ENCODE measurements around the gene ZC3HAV1.
"Not testable (repeated sequence)": the region's sequence is repeated elsewhere in the genome, so short reads cannot be mapped to it uniquely, and the experiment has no call there.

Gene ZC3HAV1

DNA sequence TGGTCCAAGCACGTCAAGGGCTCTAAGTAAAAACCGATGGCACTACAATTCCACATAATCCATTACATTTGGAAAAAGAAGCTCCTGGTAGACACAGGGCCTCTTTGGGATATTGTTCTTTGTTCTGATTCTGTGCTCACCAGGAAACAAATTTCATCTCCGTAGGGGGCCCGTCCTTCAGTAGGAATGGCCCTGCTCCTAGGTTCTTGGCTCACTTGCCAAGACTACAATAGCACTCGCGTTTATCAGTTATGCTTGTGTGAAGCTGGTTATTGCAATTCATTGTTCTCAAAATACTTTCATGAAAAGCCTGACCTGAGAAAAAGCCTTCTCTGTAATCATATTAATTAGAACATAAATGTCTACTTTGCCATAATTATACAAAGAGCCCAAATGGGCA, 63.4 kb downstream of the ZC3HAV1 start:
- DNase-seq: no peak

DNA sequence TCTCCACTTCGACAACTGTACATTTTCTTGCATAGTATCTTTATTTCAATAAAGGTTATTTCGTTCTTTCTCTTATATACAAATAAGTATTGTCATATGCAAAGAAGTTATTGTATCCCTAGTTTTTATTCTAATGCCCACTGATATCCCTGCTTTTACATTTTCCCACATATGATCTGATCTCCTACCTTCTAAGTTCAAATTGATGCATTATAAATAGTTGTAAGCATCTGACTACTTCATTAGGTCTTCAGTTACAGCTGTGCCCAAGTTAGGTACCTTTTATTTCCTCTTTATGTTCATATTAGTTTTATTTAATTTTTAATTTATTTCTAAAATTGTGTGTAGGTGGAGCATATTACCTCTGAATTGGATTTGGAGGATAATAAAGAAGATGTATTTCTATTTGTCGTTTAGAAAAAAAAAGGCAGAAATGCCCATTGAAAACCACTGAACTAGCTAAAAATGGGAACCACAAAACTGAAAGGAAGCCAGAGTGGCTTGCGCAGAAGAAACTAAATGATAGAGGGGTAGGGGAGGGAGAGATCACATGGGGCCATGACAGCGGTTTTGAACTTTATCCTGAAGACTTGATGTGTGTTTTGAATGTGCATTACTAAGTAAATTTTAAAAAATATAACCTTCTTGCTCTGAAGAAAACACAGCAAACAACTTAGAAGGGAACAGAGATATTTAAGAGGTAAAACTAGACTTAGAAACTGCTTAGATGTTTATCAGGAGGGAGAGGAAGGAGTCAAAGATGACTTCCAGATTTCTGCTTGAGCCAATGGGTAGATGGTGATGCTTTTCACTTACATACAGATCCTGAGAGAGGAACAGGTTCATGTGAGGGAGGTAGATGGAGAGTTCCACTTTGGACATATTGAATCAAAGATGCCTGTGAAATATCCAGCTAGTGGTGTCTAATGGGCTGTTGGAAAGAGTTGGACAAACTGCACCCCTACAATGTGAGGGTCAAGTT, 64.4 kb downstream of the ZC3HAV1 start:
- no peak for DNase-seq

DNA sequence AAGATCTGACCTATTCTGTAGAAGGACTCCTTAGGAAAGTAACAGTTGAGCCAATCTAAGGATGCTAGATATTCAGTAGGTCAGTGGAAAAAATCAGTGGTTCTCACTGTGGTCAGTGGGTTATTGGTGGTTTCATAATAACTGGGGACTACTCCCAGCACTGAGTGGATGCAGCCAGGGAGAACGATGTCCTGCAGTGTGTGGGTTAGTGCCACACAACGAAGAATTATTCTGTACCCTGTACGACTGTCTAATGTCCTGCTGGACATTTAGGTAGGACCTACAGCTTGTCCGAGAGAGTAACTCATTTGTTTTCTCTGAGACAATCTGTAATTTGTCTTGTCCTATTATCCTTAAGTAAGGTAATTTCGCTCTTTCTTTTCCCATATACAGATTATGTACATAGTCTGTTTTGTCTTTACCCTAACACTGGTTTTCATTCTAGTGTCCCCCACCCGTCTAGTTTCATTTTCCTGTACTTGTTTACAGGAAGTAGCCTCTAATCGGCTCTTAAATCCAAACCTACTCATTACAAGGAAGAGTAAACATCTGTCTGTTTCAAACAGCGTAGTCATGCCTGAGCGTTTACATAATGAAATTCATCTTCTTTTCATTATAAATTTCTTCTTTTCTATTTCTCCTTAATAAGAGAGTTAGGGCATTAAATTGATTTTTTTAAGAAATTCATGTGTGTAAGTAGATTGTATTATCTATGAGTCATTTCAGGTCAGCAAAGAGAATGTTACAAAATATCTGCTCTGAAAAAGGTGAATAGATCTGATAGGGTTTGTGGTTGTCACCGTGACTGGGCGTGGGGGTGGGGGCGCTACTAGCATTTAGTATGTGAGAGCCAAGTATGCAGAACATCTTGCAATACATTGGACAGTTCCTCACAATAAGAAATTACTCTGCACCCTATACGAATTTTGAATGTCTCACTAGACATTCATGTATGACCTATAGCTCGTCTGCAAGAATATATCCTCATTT, 65.4 kb downstream of the ZC3HAV1 start:
- DNase-seq: no peak

DNA sequence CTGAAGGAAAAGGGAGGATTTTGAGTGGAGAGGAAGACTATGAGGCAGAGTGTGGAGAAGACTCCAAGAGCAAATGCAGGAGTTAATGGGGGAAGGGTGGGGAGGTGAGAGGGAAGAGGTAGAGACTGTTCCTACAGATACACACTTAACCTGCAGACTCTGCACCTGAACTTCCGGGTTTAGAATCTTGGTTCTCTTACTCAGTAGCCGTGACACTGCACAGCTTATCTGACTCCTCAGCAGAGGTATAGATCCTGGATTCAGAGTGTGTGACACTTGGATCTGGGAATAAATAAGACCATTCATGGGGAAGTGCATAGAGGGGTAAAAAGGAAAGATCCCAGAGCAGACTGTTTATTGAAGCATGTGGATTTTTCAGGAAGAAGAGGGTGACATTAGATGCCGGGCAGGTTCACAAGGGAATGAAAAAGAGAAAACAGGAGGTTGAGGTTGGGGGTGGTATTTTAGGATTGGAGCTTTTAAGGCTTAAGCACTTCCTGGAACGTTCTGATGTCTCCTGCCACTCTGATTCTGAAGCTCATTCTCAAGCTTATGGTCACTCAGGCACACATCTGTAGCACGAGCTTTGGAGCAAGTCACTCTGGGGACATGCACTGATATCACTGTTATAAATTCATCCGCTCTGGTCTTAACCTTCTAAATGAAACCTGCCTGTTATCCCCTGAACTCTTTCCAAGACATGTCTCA, 68.0 kb downstream of the ZC3HAV1 start:
- DNase-seq: no peak

DNA sequence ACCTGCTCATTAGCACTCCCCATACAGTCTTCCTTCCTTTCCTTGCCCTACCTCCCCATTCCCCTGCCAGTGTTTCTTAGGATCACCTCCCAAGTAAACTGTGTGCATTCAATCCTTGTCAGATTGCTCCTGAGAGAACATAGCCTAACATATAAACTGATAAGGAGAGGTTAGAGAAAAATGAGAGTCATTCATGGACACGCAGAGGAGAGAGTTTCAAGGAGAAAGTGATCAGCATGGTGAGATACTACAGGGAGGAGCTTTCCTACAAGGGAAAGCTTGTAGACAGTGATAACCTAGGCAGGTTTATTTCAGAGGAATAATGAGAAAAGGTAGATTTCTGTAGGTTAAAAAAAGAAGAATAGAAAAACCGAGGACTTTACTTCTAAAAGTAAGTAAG, 70.8 kb downstream of the ZC3HAV1 start:
- no peak for DNase-seq

DNA sequence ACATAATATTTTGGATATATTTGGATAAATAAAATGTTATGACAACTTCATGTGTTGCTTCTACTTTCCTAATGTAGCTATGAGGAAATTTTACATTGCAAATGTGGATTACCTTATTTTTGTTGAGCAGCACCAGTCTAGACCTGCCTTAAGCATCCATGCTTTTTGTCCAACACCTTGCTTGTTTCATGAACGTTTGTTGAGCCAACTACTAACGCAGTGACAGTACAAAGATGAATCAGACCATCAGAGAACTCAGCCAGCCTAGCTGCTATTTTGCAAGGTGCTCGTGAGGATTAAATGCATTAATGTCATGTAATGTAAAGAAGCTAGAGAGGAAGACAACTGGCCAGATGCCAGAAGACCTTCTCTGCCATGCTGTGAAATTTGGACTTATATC, 72.6 kb downstream of the ZC3HAV1 start:
- DNase-seq: no peak

DNA sequence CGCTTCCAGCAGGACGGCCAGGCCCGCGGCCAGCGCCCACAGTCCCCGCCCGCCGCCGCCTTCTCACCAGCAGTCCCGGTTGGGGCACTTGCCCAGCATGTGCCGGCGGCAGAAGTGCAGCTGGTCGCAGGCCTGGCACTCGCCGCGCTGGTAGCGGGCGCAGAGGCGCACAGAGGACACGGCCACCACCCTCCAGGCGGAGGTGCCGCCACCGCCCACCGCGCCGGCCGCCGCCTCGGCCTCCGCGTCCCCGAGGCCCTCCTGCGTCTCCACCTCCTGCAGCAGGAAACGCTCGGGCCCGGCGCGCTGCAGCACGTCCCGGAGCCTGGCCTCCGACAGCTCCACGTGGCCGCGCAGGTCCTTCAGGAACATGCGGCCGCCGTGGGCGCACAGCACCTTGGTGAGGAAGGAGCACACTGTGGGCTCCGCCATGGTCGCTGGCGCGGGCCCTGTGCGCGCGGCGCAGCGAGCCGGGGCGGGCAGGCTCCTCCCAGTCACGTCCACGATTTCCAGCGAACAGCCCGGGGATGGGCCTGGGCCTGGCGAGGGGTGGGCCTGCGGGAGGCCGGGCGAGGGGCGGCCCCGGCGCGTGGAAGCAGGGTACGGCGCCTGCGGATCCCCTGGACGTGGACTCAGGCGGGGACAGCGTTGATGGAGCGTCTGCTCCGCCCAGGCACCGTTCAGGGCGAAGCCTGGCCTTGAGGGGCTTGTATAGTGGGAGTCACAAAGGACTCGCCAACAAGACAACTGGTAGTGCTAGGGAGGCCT, 73.8 kb downstream of the ZC3HAV1 start, which contains the start of gene ZC3HAV1L:
TSS of gene ZC3HAV1L (minus strand) at position 457 of the 768 bp plus-strand sequence. CDS start at position 432, 25 bp downstream.
- DNase-seq: no peak

DNA sequence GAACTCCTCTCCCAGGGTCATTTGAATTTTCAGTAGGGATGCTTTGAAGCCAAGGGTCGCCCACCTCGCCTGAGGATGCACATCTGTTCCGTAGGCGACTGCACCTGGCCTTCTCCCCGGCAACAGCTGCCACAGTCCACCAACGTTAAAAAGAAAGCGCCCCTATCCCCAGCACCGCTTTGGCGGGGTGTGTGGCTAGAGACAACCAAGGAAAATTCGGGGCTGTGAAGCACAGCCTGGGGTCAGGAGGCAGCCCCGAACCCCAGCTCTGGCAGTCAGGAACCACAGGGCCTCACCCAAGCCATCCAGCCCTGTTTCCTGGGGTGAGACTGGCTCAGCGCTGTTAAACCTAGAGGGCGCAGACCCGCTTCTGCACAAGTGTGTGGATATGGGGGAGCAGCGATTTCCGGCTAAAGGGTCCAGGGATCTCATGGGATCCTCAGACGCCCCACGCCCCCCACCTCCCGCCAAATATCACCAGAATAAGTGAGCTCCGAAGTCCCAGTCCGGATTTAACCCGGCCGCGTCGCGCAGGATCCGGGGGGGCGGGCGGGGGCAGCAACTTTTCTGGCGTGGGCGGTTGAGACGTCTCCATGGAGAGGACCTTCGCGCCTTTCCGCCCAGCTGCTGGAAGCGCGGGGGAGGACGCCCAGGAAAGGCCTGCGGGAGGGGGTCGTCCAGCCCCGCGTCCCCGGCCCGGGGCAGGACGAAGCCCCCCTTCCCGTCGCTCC, 74.5 kb downstream of the ZC3HAV1 start:
- DNase-seq: no peak

DNA sequence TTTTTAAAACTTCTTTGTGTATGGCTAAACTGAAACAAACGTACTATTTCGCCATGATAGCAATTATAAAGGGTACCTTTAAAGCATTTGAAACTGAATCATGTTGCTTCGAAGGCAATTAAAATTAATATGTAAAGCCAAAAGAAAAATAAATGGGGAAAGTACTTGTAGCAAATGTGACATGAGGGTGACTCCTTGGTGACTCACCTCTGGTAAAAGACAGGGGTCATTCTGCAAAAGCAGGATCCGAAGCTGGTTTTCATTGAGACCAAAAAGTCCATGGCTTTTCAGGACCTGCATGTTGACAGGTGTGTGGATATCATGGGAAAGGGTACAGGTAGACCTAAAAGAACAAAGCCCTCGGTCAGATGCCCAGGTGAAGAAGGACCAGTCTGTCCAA, 75.2 kb downstream of the ZC3HAV1 start:
- DNase-seq: no peak

DNA sequence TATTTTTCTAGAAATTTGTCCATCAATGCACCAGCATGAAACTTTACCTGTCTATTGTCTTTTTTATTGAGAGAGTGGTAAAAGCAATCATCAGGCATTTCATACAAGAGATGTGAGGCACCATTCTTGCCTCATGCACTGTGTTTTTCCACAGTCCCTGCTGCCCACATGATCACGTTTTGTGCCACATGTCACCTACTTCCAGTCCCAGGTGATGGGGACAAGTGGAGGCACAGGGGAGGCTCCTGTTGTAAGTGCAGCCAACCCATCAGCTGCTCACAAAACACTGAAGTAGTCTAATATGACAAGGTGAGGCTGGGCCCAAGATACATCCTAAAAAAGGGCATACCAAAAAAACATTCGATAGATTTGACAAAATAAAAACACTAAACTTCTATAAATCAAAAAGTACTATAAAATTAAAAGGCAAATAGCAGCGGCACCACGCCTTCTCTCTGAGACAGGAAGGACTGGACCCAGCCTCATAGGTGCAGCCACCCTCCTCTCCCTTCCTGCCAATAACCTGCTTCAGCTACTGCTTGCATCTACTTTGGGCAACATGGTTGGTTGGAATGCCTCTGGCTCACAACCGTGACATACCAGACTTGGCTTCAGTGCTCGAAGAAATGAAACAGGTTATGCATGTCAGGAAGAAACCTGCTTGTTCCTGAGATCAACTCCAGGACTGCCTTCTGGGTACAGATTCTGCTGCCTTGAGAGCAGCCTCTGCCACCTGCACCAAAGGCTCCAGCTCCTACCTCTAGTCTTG, 76.0 kb downstream of the ZC3HAV1 start:
- no peak for DNase-seq

DNA sequence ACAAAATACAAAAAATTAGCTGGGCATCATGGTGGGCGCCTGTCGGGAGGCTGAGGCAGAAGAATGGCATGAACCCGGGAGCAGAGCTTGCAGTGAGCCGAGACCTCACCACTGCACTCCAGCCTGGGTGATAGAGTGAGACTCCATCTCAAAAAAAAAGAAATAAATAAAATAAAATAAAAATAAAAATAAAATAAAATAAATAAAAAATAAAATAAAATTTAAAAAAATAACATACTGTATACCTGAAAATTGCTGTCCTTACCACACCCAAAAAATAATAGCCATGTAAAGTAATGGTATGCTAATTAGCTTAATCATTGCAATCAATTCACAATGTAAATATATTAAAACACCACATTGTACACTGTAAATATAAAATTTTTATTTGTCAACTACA, 77.0 kb downstream of the ZC3HAV1 start:
- no peak for DNase-seq

DNA sequence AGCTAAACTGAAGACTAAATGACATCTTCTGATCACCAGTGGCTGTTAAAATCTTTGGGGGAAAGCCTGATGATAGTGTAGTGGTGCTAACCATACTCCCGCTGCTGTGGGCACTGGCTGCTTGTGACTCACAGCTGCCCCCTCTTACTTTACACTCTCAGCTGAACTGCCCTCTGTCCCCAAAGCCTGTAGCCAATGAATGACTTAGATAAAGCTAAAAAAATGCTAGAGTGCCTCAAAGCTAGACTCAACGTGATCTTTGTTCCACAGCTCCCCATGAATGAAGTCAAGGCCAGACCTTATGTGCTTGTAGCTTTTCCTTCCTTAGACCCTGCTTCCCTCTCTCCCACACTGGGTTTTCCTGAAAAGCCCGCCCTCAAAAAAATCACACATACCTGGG, 80.2 kb downstream of the ZC3HAV1 start:
- no peak for DNase-seq

DNA sequence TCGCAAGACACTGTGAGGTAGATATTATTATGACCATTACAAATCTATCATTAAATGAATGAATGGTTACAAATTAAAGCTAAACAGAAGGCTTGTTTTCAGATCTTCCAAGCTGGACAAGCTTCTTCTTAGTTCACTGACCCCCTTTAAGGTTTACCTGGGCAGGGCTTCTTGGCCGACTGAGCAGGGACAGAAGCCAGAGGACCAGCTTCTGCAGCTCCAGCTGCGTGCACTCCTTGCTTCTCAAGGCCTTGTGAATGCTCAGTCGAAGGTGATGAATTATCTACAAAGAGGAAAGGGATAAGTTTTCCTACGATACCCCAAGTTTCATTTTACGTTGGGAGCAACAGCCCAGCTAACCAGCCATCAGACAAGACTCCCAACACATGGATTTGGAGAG, 83.0 kb downstream of the ZC3HAV1 start:
- no peak for DNase-seq

DNA sequence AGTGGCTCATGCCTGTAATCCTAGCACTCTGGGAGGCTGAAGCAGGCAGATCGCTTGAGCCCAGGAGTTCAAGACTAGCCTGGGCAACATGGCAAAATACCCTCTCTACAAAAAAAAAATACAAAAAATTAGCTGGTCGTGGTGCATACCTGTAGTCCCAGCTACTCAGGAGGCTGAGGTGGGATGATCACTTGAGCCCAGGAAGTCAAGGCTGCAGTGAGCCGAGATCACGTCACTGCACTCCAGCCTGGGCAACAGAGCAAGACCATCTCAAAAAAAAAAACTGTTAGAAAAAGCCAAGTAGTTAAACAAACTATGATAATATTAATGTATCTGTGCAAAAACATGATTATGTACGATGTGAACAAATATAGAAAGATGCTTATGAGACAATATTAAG, 83.7 kb downstream of the ZC3HAV1 start:
- DNase-seq: not testable (repeated sequence)

DNA sequence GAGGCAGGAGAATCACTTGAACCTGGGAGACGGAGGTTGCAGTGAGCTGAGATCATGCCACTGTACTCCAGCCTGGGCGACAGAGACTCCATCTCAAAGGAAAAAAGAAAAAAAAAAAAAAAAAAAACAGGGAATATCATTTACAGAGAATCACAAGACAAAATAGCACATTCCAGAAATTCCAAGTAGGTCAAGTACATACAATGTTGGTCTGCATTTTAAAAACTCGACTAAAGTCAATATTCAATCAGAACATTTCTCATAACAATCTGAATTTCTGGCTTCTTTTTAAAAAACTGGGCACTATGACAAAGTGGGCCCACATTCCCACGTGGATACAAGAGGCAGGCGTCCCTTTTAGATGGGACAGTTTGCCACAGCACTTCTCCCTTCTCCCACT, 86.4 kb downstream of the ZC3HAV1 start:
- DNase-seq: no peak

DNA sequence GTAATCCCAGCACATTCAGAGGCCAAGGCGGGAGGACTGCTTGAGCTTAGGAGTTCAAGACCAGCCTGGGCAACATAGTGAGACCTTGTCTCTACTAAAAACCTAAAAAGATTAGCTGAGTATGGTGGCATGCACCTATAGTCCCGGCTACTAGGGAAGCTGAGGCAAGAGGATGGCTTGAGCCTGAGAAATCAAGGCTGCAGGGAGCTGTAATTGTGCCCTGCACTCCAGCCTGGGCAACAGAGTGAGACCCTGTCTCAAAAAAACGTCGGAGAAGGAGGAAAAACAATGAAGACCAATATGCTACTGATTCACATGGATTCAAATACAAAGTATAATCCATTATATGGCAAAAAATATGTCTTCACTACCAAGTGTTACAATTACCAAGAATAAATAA, 87.2 kb downstream of the ZC3HAV1 start:
- DNase-seq: no peak

DNA sequence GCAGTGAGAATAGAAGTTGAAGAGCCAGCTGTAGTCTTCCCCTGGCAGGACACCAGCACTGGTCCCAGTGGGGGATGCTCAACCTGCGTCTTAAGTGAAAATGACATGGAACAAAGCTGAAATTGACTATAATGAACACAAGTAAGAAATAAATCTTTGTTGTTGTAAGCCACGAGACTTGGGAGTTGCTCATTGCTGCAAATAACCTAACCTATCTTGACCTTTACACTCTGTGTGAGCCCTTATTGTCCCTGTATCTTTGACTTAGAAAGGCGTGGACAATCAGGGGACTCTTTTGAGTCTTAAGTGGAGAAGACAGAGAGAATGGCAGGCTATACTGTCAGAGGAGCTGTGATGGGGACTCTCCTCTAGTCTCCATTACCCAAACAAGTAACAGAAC, 90.6 kb downstream of the ZC3HAV1 start:
- no peak for DNase-seq

DNA sequence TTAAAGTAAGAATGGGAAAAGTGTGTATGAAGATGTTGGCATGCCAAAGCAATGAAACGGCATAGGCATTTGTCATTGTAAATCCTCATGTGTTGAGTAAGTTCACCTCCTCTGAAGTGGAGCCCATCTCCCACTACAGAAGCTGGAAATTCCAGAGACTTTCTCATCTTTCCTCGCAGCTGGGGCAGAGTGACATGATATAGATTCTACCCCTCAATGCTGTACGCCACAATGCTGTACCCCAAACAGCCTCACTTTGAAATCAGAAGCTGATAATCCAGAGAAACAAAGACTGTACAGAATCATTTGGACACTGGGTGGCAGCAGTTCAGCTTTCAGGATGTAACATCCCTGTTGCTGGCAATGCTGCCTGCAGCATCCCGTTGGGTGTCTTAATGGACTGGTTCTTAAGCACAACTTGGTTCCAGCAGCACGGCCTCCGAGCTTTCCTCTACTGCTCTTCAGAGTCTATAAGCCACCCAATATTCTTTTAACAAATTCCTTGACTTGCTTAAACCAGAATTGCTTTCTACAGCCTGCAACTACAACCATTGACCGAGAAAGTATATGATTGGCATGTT, 92.5 kb downstream of the ZC3HAV1 start:
- DNase-seq: peak; percentile 14

DNA sequence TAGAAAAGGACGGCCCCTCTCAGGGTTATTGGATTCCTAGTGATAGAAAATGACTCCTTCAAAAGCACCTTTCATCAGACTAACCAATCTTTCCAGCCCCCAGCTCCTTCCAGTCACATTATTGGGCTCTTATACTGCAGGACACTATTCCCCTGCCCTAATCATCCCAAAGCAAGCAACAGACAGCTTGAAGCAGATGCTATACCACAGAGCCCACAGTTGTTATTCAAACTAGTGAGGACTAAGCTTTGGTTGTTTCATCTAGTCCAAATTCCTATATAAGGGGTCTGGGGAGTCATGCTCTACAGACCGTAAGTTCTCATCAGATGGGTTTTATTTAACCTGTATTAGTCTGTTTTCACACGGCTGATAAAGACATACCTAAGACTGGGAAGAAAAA, 98.1 kb downstream of the ZC3HAV1 start:
- no peak for DNase-seq

All from SIG-M5 (cell line).